ENCODE results near the gene CDCP2. TPM values are rescaled to one million over a fixed set of nuclear protein-coding genes. Genes with fewer than 3 reads are reported as not detected.

CDCP2 gene
- total RNA-seq, 2 experiments from 2014 or later = 0.18 TPM; not detected in 1

GRCh38 chr1:54138994-54139393 is 13.8 kb downstream of the CDCP2 start:
- no peak for DNase-seq
- H3K36me3 Mint-ChIP-seq (ENCODE audit: low read depth) = no peaks in the 10 kb centered on the region
- no peak for ATAC-seq
- TF ChIP-seq CTCF (IDR thresholded peaks at IDR 0.05) = no peak
- H3K9me3 Mint-ChIP-seq = no peaks in the 10 kb centered on the region
- H3K4me1 Mint-ChIP-seq (ENCODE audit: low read depth) = no peaks in the 10 kb centered on the region
- H3K27ac Mint-ChIP-seq = no peak overlapping the region
- CTCF ChIA-PET = interaction anchor here (1.6 kb wide), 1 partner anchor 350 kb away, joined by 7 read pairs; no protein-coding TSS in a partner anchor
- H3K27me3 Mint-ChIP-seq = no peaks in the 10 kb centered on the region
- POLR2A ChIA-PET = no interaction called here
- no peak overlapping the region for H3K4me3 Mint-ChIP-seq
- intact Hi-C loops (cut with micrococcal nuclease) = no loop called here

DNA sequence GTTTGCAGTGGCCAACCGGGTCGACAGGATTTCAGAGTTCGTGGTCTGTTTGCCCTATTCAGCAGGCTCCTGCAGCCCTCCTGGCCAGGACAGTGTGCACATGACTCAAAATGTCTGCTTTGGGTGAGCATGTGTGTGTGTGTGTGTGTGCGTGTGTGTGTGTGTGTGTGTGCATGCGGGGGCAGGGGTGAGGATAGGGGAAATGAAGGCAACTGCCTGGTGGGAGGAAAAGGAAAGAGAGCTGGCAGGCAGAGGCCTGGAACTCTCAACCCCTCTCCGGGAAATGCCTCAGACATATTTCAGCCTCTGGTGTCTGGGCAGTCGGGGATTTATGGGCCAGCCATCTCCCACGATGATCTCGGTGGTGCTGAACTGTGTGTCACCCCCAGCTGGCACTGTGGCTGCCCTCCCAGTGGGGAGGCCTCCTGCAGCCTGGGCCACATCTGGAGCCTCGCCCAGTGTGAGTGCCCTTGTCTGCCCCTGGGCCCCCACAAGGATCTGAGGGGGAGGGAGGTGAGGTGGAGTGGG is 15.2 kb downstream of the CDCP2 start:
- Mint-ChIP-seq H3K4me3 (no peak overlapping the region), H3K9me3 (no peaks in the 10 kb centered on the region), H3K4me1 (ENCODE audit: low read depth) (no peaks in the 10 kb centered on the region), H3K27ac (no peak overlapping the region), H3K27me3 (no peaks in the 10 kb centered on the region), H3K36me3 (ENCODE audit: low read depth) (no peaks in the 10 kb centered on the region)
- CTCF ChIA-PET = interaction anchor here (0.6 to 1.6 kb wide), 2 partner anchors 75 to 352 kb away, joined by 3 to 7 read pairs; no protein-coding TSS in a partner anchor
- DNase-seq = no peak
- ATAC-seq = no peak
- intact Hi-C loops (cut with micrococcal nuclease) = no loop called here
- POLR2A ChIA-PET = interaction anchor here (0.9 kb wide), 1 partner anchor 30 kb away, joined by 3 read pairs; no protein-coding TSS in a partner anchor
- TF ChIP-seq CTCF (IDR thresholded peaks at IDR 0.05) = no peak

GRCh38 chr1:54136963-54137533 is 15.8 kb downstream of the CDCP2 start:
- no peaks in the 10 kb centered on the region for H3K9me3 Mint-ChIP-seq
- H3K4me3 Mint-ChIP-seq = no peak overlapping the region
- ChIA-PET POLR2A (no interaction called here), CTCF (interaction anchor here (1.0 kb wide), 1 partner anchor 18 kb away, joined by 3 read pairs; no protein-coding TSS in a partner anchor)
- no peaks in the 10 kb centered on the region for H3K27me3 Mint-ChIP-seq
- no peak for TF ChIP-seq CTCF (IDR thresholded peaks at IDR 0.05)
- DNase-seq (no peak), ATAC-seq (no peak)
- no peak overlapping the region for H3K27ac Mint-ChIP-seq
- H3K4me1 Mint-ChIP-seq (ENCODE audit: low read depth) = no peaks in the 10 kb centered on the region
- intact Hi-C loops (cut with micrococcal nuclease) = no loop called here
- H3K36me3 Mint-ChIP-seq (ENCODE audit: low read depth) = no peaks in the 10 kb centered on the region

DNA sequence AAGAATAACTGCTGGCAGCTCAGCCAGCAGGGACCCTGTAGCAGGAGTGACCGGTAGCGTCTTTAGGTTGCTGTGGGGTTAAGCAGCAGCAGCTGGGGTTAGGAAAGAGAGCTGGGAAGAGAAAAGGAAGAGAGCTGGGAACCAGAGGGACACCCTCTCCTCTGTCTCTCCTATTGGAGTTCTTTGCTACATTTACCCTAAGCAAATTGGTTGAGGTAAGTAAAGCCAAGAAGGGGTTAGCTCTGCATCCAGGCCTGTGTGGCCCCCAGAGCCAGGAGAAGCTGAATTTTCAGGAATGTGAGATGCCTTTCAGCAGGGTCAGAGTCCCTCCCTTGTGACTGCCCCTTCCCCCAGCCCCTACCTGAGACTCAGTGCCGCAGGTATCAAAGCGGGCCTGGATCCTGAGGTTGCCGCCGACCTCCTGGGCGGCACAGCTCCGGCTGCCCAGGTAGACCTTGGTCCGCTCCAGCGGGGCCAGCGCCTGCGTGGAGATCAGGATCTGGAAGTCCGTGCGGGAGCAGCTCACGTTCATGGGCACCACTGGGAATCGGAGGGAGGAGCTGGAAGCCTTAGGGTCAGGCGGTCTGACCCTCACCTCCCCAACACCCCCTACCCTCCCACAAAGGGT is 16.4 kb downstream of the CDCP2 start:
- ATAC-seq = no peak
- intact Hi-C loops (cut with micrococcal nuclease) = no loop called here
- Mint-ChIP-seq H3K4me3 (no peak overlapping the region), H3K9me3 (no peaks in the 10 kb centered on the region), H3K27me3 (no peaks in the 10 kb centered on the region), H3K27ac (no peak overlapping the region), H3K36me3 (ENCODE audit: low read depth) (no peaks in the 10 kb centered on the region), H3K4me1 (ENCODE audit: low read depth) (no peaks in the 10 kb centered on the region)
- ChIA-PET POLR2A (no interaction called here), CTCF (interaction anchor here (1.0 kb wide), 1 partner anchor 19 kb away, joined by 3 read pairs; no protein-coding TSS in a partner anchor)
- no peak for TF ChIP-seq CTCF (IDR thresholded peaks at IDR 0.05)
- no peak for DNase-seq

GRCh38 chr1:54135436-54136120 is 17.2 kb downstream of the CDCP2 start:
- Mint-ChIP-seq H3K36me3 (ENCODE audit: low read depth) (no peaks in the 10 kb centered on the region), H3K9me3 (no peaks in the 10 kb centered on the region), H3K27me3 (no peaks in the 10 kb centered on the region), H3K4me1 (ENCODE audit: low read depth) (no peaks in the 10 kb centered on the region), H3K27ac (no peak overlapping the region), H3K4me3 (no peak overlapping the region)
- DNase-seq = no peak
- ATAC-seq = no peak
- no peak for TF ChIP-seq CTCF (IDR thresholded peaks at IDR 0.05)
- POLR2A ChIA-PET = no interaction called here
- intact Hi-C loops (cut with micrococcal nuclease) = no loop called here
- CTCF ChIA-PET = no interaction called here

Data from activated CD8-positive, alpha-beta T cell treated with anti-CD3 and anti-CD28 coated beads for 36 hours (primary cell).